Thymus (tissue), 14 donors: ENCODE measurements around the gene DES. TPM values are rescaled to one million over a fixed set of nuclear protein-coding genes. Genes with fewer than 3 reads are reported as not detected.

Source experiments
- DNase-seq, 9 donors: peaks; one replicate each; pipeline ENCODE4 v3.0.0-alpha.2; 2013; ENCODE audit warnings: low spot score in 9 of 9, low read depth in 6 of 9, missing footprints in 1 of 9
- H3K27ac ChIP-seq, 2 donors: one replicate each; pipeline ENCODE4 v1.5.1; 2013; ENCODE audit warnings: control low read depth in 1 of 2, low read depth in 1 of 2, low read length in 1 of 2, mild to moderate bottlenecking in 1 of 2, moderate library complexity in 1 of 2
- H3K27me3 ChIP-seq, 2 donors: one replicate each; pipeline ENCODE4 v1.5.1; 2013; ENCODE audit warnings: low read length in 1 of 2; ENCODE audit not compliant: control insufficient read depth in 2 of 2, insufficient read depth in 1 of 2
- H3K36me3 ChIP-seq, 2 donors: one replicate each; pipeline ENCODE4 v1.5.1; 2013; ENCODE audit warnings: low read length in 1 of 2, mild to moderate bottlenecking in 1 of 2, moderate library complexity in 1 of 2; ENCODE audit not compliant: control insufficient read depth in 2 of 2, insufficient read depth in 2 of 2
- H3K4me1 ChIP-seq, 2 donors: one replicate each; pipeline ENCODE4 v1.5.1; 2013; ENCODE audit warnings: low read length in 2 of 2; ENCODE audit not compliant: control insufficient read depth in 2 of 2, insufficient read depth in 2 of 2
- H3K4me3 ChIP-seq, 2 donors: one replicate each; pipeline ENCODE4 v1.5.1; 2013; ENCODE audit warnings: low read length in 2 of 2, control low read depth in 1 of 2, mild to moderate bottlenecking in 1 of 2
- H3K9me3 ChIP-seq, 2 donors: one replicate each; pipeline ENCODE4 v1.5.1; 2013; ENCODE audit warnings: low read length in 1 of 2, mild to moderate bottlenecking in 1 of 2; ENCODE audit not compliant: control insufficient read depth in 2 of 2, insufficient read depth in 1 of 2
- WGBS: extraction: QIAGEN DNeasy Blood & Tissue Kit; methylation state at CpG from one replicate; pipeline ENCODE4 v1.1.7; 2013; 5-methylcytosine and 5-hydroxymethylcytosine counted together
- long read RNA-seq, 10 donors: transcript quantifications; one replicate each; lab custom pipeline, GENCODE V29; 2026
- polyA plus RNA-seq: library from polyadenylated mRNA; stranded (reverse); fragments of 200-250 nt; gene quantifications from one replicate; pipeline ENCODE4 v1.2.3, GENCODE V29; 2013
- total RNA-seq: library from RNA; stranded (reverse); fragments of 120-200 nt; gene quantifications from one replicate; pipeline ENCODE4 v1.2.4, GENCODE V29; 2013
- donor health status: healthy.

DES gene
- total RNA-seq (3.4 TPM), polyA plus RNA-seq (21.6 TPM)
- long read RNA-seq, donor 1 = 0 reads
- long read RNA-seq, donor 2, partial matches to known transcripts = 0 of 3 reads
- long read RNA-seq, donor 2, other reads (novel, unspliced or antisense) = 0 of 3 reads
- long read RNA-seq, donor 3, transcript DES-201 (9 exons, 2,248 nt) = major isoform, 5 of 5 reads
- long read RNA-seq, donor 3, partial matches to known transcripts = 0 of 5 reads
- long read RNA-seq, donor 3, other reads (novel, unspliced or antisense) = 0 of 5 reads
- long read RNA-seq, donor 4 = 0 reads
- long read RNA-seq, donor 5, partial matches to known transcripts = 0 of 1 reads
- long read RNA-seq, donor 5, other reads (novel, unspliced or antisense) = 0 of 1 reads
- long read RNA-seq, donor 6, partial matches to known transcripts = 0 of 2 reads
- long read RNA-seq, donor 6, other reads (novel, unspliced or antisense) = 0 of 2 reads
- long read RNA-seq, donor 7, partial matches to known transcripts = 0 of 4 reads
- long read RNA-seq, donor 7, other reads (novel, unspliced or antisense) = 0 of 4 reads
- long read RNA-seq, donor 8, partial matches to known transcripts = 0 of 4 reads
- long read RNA-seq, donor 8, other reads (novel, unspliced or antisense) = 0 of 4 reads
- long read RNA-seq, donor 9, partial matches to known transcripts = 0 of 1 reads
- long read RNA-seq, donor 9, other reads (novel, unspliced or antisense) = 0 of 1 reads
- long read RNA-seq, donor 10, partial matches to known transcripts = 0 of 2 reads
- long read RNA-seq, donor 10, other reads (novel, unspliced or antisense) = 0 of 2 reads

DNA sequence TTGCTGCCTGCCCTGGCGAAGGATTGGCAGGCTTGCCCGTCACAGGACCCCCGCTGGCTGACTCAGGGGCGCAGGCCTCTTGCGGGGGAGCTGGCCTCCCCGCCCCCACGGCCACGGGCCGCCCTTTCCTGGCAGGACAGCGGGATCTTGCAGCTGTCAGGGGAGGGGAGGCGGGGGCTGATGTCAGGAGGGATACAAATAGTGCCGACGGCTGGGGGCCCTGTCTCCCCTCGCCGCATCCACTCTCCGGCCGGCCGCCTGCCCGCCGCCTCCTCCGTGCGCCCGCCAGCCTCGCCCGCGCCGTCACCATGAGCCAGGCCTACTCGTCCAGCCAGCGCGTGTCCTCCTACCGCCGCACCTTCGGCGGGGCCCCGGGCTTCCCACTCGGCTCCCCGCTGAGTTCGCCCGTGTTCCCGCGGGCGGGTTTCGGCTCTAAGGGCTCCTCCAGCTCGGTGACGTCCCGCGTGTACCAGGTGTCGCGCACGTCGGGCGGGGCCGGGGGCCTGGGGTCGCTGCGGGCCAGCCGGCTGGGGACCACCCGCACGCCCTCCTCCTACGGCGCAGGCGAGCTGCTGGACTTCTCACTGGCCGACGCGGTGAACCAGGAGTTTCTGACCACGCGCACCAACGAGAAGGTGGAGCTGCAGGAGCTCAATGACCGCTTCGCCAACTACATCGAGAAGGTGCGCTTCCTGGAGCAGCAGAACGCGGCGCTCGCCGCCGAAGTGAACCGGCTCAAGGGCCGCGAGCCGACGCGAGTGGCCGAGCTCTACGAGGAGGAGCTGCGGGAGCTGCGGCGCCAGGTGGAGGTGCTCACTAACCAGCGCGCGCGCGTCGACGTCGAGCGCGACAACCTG, at the start of gene DES:
TSS of gene DES (plus strand) at position 223 of the 857 bp plus-strand sequence. CDS start at position 309, 86 bp downstream.
- WGBS = 16% methylated on average over 98 of the region's 98 CpGs
- Histone ChIP-seq H3K27ac (no peak within 1 kb of the TSS), H3K4me3 (no peak within 1 kb of the TSS), H3K27me3 (peaks cover 33 to 67% of the 10 kb centered on the region in 2 donors), H3K36me3 (no peaks in the 10 kb centered on the region), H3K9me3 (no peaks in the 10 kb centered on the region), H3K4me1 (no peaks in the 10 kb centered on the region)
- DNase-seq = no peak

DNA sequence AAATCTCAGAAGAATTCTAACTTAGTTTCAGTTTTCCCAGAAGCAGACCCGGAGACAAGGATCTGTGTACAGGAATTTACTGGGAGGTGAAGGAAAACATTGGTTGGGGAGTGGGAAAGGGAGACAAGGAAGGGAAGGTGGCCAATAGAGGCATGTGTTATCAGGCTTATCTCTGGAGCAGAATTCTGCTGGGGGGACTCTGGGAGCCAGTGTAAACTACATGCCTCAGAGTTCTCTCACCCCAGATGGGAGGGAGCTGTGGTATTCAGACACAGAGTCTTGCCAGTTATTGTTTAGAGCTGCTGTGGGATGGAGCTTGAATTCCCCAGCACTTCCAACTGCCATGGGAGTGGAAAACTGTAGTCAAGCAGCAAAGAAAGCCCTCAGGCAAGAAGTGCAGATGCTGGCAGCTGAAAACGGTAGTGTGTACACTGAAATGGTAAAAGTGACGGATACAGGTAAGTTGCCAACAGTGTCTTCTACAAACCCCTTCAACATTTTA, 49.4 kb upstream of the DES start:
- Histone ChIP-seq H3K36me3 (peaks cover 2% of the 10 kb centered on the region in 2 donors), H3K27ac (no peak overlapping the region), H3K9me3 (no peaks in the 10 kb centered on the region), H3K4me1 (no peaks in the 10 kb centered on the region), H3K4me3 (no peak overlapping the region), H3K27me3 (no peaks in the 10 kb centered on the region)
- no peak for DNase-seq
- WGBS = 92% methylated on average over 3 of the region's 3 CpGs

DNA sequence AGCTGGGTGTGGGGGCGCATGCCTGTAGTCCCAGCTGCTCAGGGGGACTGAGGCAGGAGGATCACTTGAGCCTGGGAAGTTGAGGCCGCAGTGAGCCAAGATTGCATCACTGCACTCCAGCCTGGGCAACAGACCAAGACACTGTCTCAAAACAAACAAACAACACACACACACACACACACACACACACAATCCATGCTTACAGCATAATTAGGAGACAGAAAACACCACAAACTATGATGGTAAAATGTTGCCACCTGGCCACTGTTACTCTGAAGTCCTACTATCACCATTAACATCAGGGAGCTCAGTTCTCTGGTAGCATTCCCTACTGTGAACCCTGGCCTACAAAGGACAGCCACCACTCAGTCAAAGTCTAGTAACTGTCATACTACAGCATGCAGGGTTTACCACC, 48.7 kb upstream of the DES start:
- WGBS = 49% methylated on average over 2 of the region's 2 CpGs
- no peaks in the 10 kb centered on the region for H3K9me3 ChIP-seq
- DNase-seq = no peak
- H3K36me3 ChIP-seq = peaks cover 6 to 9% of the 10 kb centered on the region in 2 donors
- H3K27ac ChIP-seq = no peak overlapping the region
- no peaks in the 10 kb centered on the region for H3K27me3 ChIP-seq
- no peak overlapping the region for H3K4me3 ChIP-seq
- no peaks in the 10 kb centered on the region for H3K4me1 ChIP-seq

DNA sequence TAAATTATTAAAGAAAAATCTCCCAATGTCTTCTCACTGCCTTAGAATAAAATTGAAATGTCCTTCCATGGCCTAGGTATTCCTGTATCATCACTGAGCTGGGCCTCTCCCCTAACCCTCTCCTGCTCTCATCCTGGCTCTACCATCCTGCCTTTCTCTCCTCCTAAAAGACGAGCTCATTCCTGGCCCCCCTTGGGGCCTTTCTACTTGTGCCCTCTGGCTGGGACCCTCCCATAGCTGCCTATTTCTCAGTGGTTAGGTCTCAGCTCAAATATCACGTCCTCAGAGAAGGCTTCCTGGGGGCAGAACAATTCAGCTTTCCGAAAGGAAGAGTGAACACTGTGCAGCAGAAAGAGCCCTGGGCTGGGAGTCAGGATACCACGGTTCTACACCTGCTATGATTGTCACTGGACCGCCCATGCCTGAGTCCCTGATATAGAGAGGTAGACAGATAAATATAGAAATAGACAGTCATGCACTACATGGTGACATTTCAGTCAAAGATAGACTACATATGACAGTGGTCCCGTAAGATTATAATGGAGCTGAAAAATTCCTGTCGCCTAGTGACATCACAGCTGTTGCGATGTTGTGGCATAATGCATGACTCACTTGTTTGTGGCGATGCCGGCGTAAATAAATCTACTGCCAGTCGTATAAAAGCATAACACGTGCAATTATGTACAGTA, 39.9 kb upstream of the DES start:
- Histone ChIP-seq H3K4me1 (no peaks in the 10 kb centered on the region), H3K4me3 (no peak overlapping the region), H3K27me3 (no peaks in the 10 kb centered on the region), H3K36me3 (peaks cover 26 to 31% of the 10 kb centered on the region in 2 donors), H3K9me3 (no peaks in the 10 kb centered on the region), H3K27ac (no peak overlapping the region)
- no peak for DNase-seq
- 97% methylated on average over 13 of the region's 13 CpGs for WGBS

DNA sequence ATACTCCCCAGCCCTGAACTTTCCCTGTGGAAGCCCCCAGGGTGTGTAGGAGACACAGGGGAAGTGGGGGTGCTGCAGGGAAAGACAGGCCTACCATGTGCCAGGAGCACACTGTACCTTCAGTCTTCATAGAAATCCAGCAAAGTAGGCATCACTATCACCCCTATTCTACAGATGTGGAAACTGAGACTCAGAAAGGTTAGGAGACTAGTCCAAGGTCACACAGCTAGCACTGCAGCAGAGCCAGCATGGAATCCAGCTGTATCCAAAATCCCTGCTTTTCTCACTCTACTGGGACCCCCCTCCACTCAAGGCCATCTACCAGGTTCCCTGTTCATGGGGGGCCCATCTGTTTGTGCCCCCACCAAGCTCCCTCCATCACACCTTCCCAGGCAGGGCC, 37.3 kb upstream of the DES start:
- Histone ChIP-seq H3K27me3 (no peaks in the 10 kb centered on the region), H3K4me3 (no peak overlapping the region), H3K4me1 (no peaks in the 10 kb centered on the region), H3K9me3 (no peaks in the 10 kb centered on the region), H3K36me3 (peaks cover 34 to 40% of the 10 kb centered on the region in 2 donors), H3K27ac (no peak overlapping the region)
- no peak for DNase-seq

DNA sequence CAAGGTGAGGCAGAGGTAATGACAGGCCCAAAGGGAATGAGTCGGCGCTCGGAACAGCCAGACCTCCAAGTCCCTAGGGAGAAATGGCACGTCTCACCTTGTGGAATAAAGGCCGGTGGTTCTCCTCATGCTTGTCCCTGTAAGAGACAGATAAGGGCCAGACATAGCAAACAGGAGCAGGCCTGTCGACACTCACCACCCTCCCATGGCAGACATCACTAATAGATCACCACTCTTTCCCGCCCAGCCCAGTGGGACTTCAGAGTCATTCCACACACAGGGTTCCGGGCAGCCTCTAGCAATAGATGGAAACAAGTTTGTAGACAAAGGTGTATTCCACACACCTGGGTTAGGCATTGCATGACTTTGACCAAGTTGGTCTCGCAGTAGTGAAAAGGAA, 36.7 kb upstream of the DES start:
- H3K27ac ChIP-seq = no peak overlapping the region
- no peak overlapping the region for H3K4me3 ChIP-seq
- H3K4me1 ChIP-seq = peaks cover under 1% of the 10 kb centered on the region in 2 donors
- no peak for DNase-seq
- peaks cover 36 to 45% of the 10 kb centered on the region in 2 donors for H3K36me3 ChIP-seq
- no peaks in the 10 kb centered on the region for H3K27me3 ChIP-seq
- no peaks in the 10 kb centered on the region for H3K9me3 ChIP-seq
- whole genome bisulfite sequencing = 97% methylated on average over 9 of the region's 9 CpGs

DNA sequence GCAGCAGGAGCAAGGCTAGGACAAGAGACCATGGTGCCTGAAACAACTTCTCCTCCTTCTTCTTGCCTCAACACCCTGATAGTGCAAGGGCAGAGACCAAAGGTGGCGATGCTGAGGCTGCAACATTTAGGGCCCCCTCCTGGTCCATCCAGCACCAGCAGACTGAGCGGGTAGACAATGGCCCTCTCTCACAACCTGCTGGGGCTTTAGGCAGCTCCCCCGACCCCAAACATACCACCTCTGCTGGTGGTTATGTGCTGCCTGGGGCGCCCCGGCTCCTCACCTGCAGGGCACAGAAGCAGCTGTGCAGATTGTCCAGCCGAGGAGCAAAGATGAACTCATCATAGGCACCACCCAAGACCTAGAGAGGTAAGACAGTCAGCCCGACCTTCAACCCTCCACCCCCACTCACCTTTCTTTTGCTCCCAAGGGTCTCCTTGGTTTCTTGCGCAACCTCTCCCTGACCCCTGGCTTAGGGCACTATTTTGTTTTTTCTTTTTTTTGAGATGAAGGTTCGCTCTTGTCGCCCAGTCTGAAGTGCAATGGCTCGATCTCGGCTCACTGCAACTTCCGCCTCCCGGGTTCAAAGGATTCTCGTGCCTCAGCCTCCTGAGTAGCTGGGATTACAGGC, 34.0 kb upstream of the DES start:
- WGBS = 92% methylated on average over 15 of the region's 15 CpGs
- Histone ChIP-seq H3K4me1 (peaks cover 11 to 12% of the 10 kb centered on the region in 2 donors), H3K9me3 (no peaks in the 10 kb centered on the region), H3K27me3 (no peaks in the 10 kb centered on the region), H3K27ac (no peak overlapping the region), H3K4me3 (no peak overlapping the region), H3K36me3 (peaks cover 36 to 40% of the 10 kb centered on the region in 2 donors)
- DNase-seq = no peak

DNA sequence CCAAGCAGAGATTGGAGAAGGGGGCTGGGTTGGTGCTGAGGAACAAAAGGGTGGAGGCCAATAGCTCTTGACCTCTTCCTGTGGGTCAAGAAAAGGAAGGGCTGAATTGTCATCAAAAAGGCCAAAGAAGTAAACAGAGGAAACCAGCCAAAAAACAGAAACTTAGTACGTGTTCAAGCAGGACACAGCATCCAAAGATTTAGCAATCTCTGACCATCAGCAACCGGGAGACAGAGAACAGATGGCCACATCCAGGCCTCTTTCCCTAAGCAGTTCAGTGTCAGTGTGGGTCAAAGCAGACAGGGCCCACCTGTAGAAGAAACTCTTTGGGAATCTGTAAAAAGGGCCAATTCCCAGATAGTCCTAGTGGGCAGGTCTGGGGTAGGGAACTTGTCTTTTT, 33.3 kb upstream of the DES start:
- H3K27ac ChIP-seq = no peak overlapping the region
- no peak overlapping the region for H3K4me3 ChIP-seq
- H3K27me3 ChIP-seq = no peaks in the 10 kb centered on the region
- peaks cover 36 to 40% of the 10 kb centered on the region in 2 donors for H3K36me3 ChIP-seq
- no peaks in the 10 kb centered on the region for H3K9me3 ChIP-seq
- 98% methylated on average over 2 of the region's 2 CpGs for WGBS
- no peak for DNase-seq
- peaks cover 11 to 12% of the 10 kb centered on the region in 2 donors for H3K4me1 ChIP-seq
